NCI-H2227 treated with DMSO at 0.1 percent for 48 hours (cell line): ENCODE results near the gene MDP1.
A peak's percentile ranks its signal among the peaks of the same experiment; 100 is the strongest.
"Not testable (repeated sequence)": the region's sequence is repeated elsewhere in the genome, so short reads cannot be mapped to it uniquely, and the experiment has no call there.

Experiments used
- DNase-seq: peaks from one replicate; lab custom pipeline; 2025; lab: John Stamatoyannopoulos, UW

MDP1 gene

GRCh38 chr14:24231263-24232120, 15.6 kb upstream of the MDP1 start:
- DNase-seq: peak; percentile 39

- no peak for DNase-seq
These were observed 13.0 kb upstream of the MDP1 start for GRCh38 chr14:24228902-24229301.

- no peak for DNase-seq
These were observed 10.6 kb upstream of the MDP1 start for GRCh38 chr14:24226473-24226872.

GRCh38 chr14:24224618-24225071, 8.8 kb upstream of the MDP1 start:
- no peak for DNase-seq

GRCh38 chr14:24222987-24223386, 7.1 kb upstream of the MDP1 start:
- DNase-seq: not testable (repeated sequence)

- no peak for DNase-seq
These were observed 3.7 kb upstream of the MDP1 start for GRCh38 chr14:24219521-24219920.

- DNase-seq: no peak
These were observed 3.2 kb upstream of the MDP1 start for GRCh38 chr14:24219080-24219479.

- DNase-seq: not testable (repeated sequence)
These were observed 1.0 kb upstream of the MDP1 start for GRCh38 chr14:24216876-24217275.

- no peak for DNase-seq
These were observed 456 bp upstream of the MDP1 start for GRCh38 chr14:24216345-24216699.

- no peak for DNase-seq
These were observed 1.8 kb downstream of the MDP1 start for GRCh38 chr14:24213866-24214662.

- DNase-seq: peak; percentile 95
These were observed 2.7 kb downstream of the MDP1 start, which contains the start of gene CHMP4A for GRCh38 chr14:24212924-24213865. CHMP4A (minus strand) TSS chr14:24213488; CDS start chr14:24213439, 49 bp downstream.

GRCh38 chr14:24211311-24211710, 4.6 kb downstream of the MDP1 start:
- DNase-seq: no peak

- no peak for DNase-seq
These were observed 8.2 kb downstream of the MDP1 start for GRCh38 chr14:24207625-24208024.

- no peak for DNase-seq
These were observed 8.7 kb downstream of the MDP1 start for GRCh38 chr14:24207104-24207551.

- no peak for DNase-seq
These were observed 9.4 kb downstream of the MDP1 start for GRCh38 chr14:24206260-24207103.

- no peak for DNase-seq
These were observed 11.4 kb downstream of the MDP1 start for GRCh38 chr14:24204163-24205146.

GRCh38 chr14:24203249-24203886, 12.5 kb downstream of the MDP1 start:
- not testable (repeated sequence) for DNase-seq

GRCh38 chr14:24202538-24202937, 13.3 kb downstream of the MDP1 start:
- DNase-seq: not testable (repeated sequence)
